SK-N-SH treated with all-trans-retinoic acid at 6 μM for 48 hours (cell line): ENCODE data around the gene SEMG2.

ENCODE experiments used
- CSRNP3 ChIP-seq: fragments of 250-450 bp; sonication (Bioruptor Pico); IDR thresholded peaks from 2 replicates; pipeline ENCODE4 v1.5.1; 2021; ENCODE audit warnings: mild to moderate bottlenecking, moderate library complexity
- ISL1 ChIP-seq: fragments of 250-450 bp; sonication (Bioruptor Pico); IDR thresholded peaks from 2 replicates; pipeline ENCODE4 v2.1.2; 2022; ENCODE audit warnings: mild to moderate bottlenecking, moderate library complexity
- PPARA ChIP-seq: fragments of 250-450 bp; sonication (Bioruptor Pico); IDR thresholded peaks from 2 replicates; pipeline ENCODE4 v1.5.0; 2020; ENCODE audit warnings: mild to moderate bottlenecking, borderline replicate concordance
- TSHZ2 ChIP-seq: fragments of 250-450 bp; sonication (Bioruptor Pico); IDR thresholded peaks from 2 replicates; pipeline ENCODE4 v1.5.0; 2020; ENCODE audit warnings: mild to moderate bottlenecking, moderate library complexity
- ZNF70 ChIP-seq: fragments of 450-650 bp; formaldehyde crosslinking; IDR thresholded peaks from 2 replicates; pipeline ENCODE4 v1.5.0; 2020; ENCODE audit warnings: mild to moderate bottlenecking, moderate library complexity

DNA sequence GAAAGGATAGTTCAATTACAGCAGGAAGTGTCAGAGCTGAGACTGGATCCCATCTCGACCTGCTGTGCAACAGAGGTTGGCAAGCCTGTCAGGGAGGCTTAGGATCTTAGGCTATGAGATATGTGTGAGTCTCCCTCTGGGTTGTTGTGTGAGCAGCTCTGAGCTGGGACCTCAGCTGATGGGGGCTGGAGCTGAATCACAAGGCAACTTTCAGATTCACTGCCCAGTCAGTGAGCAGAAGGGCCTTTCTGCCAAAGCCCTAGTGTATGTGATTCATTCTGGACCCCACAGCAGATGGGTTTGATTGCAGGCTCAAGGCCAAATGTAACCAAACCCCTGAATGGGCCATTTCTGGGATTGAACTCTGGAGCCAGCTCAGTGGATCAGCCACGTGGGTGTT is 42.0 kb upstream of the SEMG2 start:
- no peak for TF ChIP-seq PPARA (CRISPR knock-in tag)
- TF ChIP-seq ZNF70 (CRISPR knock-in tag), result no peak
- TF ChIP-seq TSHZ2, result no peak
- TF ChIP-seq ISL1 (CRISPR knock-in tag), result no peak
- TF ChIP-seq CSRNP3, result no peak
